SK-N-SH treated with all-trans-retinoic acid at 6 μM for 48 hours (cell line): ENCODE results near the gene RABGAP1L.

Experiments used
- ARNTL ChIP-seq: fragments of 450-650 bp; formaldehyde crosslinking; IDR thresholded peaks from 2 replicates; pipeline ENCODE4 v1.5.0; 2020; ENCODE audit warnings: low read depth, mild to moderate bottlenecking, moderate library complexity, borderline replicate concordance
- CREB5 ChIP-seq: fragments of 250-450 bp; sonication (Bioruptor Pico); IDR thresholded peaks from 2 replicates; pipeline ENCODE4 v1.5.1; 2020; ENCODE audit warnings: low read depth, mild to moderate bottlenecking, moderate library complexity
- OSR1 ChIP-seq: fragments of 250-450 bp; sonication (Bioruptor Pico); IDR thresholded peaks from 2 replicates; pipeline ENCODE4 v1.8.0; 2022; ENCODE audit warnings: moderate library complexity, mild to moderate bottlenecking, inconsistent platforms
- POU6F1 ChIP-seq: fragments of 250-450 bp; sonication (Bioruptor Pico); IDR thresholded peaks from 2 replicates; pipeline ENCODE4 v1.8.0; 2021; ENCODE audit warnings: low read depth, mild to moderate bottlenecking, moderate library complexity, borderline replicate concordance
- SNAI2 ChIP-seq: fragments of 250-450 bp; sonication (Bioruptor Pico); IDR thresholded peaks from 2 replicates; pipeline ENCODE4 v1.5.0; 2020; ENCODE audit warnings: mild to moderate bottlenecking, moderate library complexity
- TOX ChIP-seq: fragments of 250-450 bp; sonication (Bioruptor Pico); IDR thresholded peaks from 2 replicates; pipeline ENCODE4 v1.8.0; 2021; ENCODE audit warnings: mild to moderate bottlenecking, moderate library complexity, borderline replicate concordance
- ZC3H10 ChIP-seq: fragments of 250-450 bp; sonication (Bioruptor Pico); IDR thresholded peaks from 2 replicates; pipeline ENCODE4 v1.5.1; 2021; ENCODE audit warnings: mild to moderate bottlenecking, moderate library complexity
- ZFP3 ChIP-seq: fragments of 250-450 bp; sonication (Bioruptor Pico); IDR thresholded peaks from 2 replicates; pipeline ENCODE4 v1.5.0; 2020; ENCODE audit warnings: mild to moderate bottlenecking, moderate library complexity
- ZFP30 ChIP-seq: fragments of 450-650 bp; formaldehyde crosslinking; IDR thresholded peaks from 2 replicates; pipeline ENCODE4 v1.5.0; 2022; ENCODE audit warnings: mild to moderate bottlenecking, moderate library complexity
- ZNF70 ChIP-seq: fragments of 450-650 bp; formaldehyde crosslinking; IDR thresholded peaks from 2 replicates; pipeline ENCODE4 v1.5.0; 2020; ENCODE audit warnings: mild to moderate bottlenecking, moderate library complexity
- ZNF8 ChIP-seq: fragments of 450-650 bp; formaldehyde crosslinking; IDR thresholded peaks from 2 replicates; pipeline ENCODE4 v1.5.0; 2020; ENCODE audit warnings: mild to moderate bottlenecking, moderate library complexity

- no peak for TF ChIP-seq SNAI2 (CRISPR knock-in tag)
- no peak for TF ChIP-seq TOX (CRISPR knock-in tag)
- TF ChIP-seq ZFP30 (CRISPR knock-in tag) = no peak
- TF ChIP-seq CREB5 (CRISPR knock-in tag) = no peak
- TF ChIP-seq ARNTL (CRISPR knock-in tag) = no peak
- no peak for TF ChIP-seq ZNF70 (CRISPR knock-in tag)
- TF ChIP-seq POU6F1 (CRISPR knock-in tag) = no peak
- TF ChIP-seq ZC3H10 (CRISPR knock-in tag) = no peak
- TF ChIP-seq ZNF8 (CRISPR knock-in tag) = no peak
- TF ChIP-seq OSR1 (CRISPR knock-in tag) = no peak
- TF ChIP-seq ZFP3 (CRISPR knock-in tag) = no peak
Observed at GRCh38 chr1:174710868-174711845, 551.8 kb downstream of the RABGAP1L start.
